ENCODE data around the gene ADAP2. TPM values are rescaled to one million over a fixed set of nuclear protein-coding genes. Genes with fewer than 3 reads are reported as not detected.

ADAP2 gene
- total RNA-seq, 1 experiment from 2014 or later, result 1.3 TPM

Small RNA genes within 50 kb of the gene (small RNA-seq; reads per million reads assigned to genes)
- gene AC138207.3, result 0 reads per million in 2 experiments
- 0 to 0.29 reads per million in 2 experiments for gene RN7SL138P

Other genes starting within 250 kb of the ADAP2 start
- gene CRLF3, start 97.3 kb upstream of the ADAP2 start, total RNA-seq (2014; rRNA removed; shearing (Covaris generic)), result 28.0 and 30.6 TPM in 2 replicates
- 6.7 and 7.2 TPM in 2 replicates for gene ATAD5, start 90.0 kb upstream of the ADAP2 start, total RNA-seq (2014; rRNA removed; shearing (Covaris generic))
- gene TEFM, start 15.7 kb upstream of the ADAP2 start, total RNA-seq (2014; rRNA removed; shearing (Covaris generic)), result 21.5 and 29.4 TPM in 2 replicates
- 27.0 and 27.3 TPM in 2 replicates for gene RNF135, start 49.1 kb downstream of the ADAP2 start, total RNA-seq (2014; rRNA removed; shearing (Covaris generic))
- 30.3 and 33.6 TPM in 2 replicates for gene NF1, start 173.0 kb downstream of the ADAP2 start, total RNA-seq (2014; rRNA removed; shearing (Covaris generic))